Measurements from ENCODE around the gene SLC9A2.

Gene SLC9A2

DNA sequence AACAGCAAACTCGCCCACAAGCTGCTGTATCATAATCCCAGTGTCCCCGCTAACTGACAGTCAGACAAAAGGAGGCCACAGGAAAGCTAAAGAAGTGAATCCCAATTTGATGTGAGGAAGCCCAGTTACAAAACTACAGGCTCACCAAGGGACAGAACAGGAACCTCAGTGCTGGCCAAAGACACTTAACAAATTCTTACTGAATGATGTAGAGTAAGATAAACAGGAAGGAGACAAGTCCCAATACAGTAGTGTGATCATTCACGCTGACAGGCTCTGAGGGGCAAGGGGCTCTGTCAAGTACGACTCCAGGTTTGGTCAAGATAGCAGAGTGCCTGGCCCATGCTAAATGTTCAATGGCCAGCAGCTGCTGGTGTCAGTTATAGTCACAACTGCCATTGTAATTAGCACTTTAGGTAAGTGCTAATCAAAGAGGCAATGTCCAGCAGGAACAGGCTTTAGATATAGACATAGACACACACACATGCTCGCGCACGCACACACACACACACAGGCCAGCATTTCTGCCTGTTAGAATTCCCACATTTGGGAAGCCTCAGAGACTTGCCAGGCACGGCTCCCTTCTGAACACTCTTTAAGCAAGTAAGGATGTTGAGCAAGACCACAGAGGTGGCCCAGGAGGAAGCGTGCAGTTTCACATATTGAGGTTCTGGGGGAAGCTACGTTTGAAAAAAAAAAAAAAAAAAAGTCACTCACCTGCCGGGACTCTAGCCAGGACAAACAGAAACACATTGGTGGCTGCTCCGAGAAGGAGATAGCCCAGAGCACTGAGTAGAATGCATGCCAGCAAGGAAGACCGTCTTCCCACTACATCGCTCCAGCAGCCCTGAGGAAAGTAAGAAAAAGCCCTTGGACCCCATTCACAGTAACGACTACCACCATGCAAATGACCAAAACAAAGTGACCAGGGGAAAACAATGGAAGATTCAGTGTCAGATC, 107.1 kb downstream of the SLC9A2 start:
- no peak for DNase-seq

DNA sequence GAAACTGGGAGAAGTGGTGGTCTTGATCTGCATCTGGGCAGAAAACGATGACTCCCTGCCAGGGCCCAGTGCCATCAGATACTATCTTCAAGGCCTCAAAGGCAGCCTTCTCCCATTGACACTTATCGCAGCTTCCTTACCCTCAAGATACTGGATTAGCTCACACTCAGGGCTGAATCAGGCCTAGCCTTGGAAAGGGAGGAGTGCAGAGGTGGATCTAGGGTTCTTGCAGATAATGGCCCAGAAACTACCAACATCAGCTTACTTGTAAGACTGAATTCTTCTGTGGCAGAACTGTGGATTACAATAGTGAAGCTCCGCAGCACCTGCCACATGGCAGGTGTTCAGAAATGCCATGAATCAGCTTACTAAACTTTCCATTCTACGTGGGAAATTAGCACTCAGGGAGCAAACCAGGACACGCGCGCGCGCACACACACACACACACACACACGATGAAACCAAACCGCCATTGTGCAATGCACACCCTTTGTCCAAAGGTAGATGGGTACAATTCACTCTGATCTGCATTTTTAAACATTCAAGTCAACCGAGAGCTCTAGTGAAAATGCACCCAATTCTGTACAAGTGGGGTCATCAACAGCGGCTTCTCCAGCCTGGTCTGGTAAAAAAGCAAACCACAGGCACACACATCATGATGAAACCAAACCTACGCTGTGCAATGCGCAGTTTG, 116.2 kb downstream of the SLC9A2 start:
- no peak for DNase-seq

DNA sequence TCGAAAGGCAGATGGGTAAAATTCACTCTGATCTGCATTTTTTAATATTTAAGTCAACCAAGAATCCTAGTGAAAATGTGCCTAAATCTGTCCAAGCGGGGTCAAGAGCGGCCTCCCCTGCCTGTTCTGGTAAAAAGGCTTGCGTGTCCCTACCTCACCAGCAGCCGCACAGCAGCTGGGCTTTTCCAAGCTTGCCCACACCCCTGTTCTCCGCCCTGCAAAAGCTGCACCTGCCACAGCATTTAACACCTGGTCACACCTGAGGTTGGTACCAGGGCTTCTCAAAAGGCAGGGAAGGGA, 116.7 kb downstream of the SLC9A2 start:
- no peak for DNase-seq

DNA sequence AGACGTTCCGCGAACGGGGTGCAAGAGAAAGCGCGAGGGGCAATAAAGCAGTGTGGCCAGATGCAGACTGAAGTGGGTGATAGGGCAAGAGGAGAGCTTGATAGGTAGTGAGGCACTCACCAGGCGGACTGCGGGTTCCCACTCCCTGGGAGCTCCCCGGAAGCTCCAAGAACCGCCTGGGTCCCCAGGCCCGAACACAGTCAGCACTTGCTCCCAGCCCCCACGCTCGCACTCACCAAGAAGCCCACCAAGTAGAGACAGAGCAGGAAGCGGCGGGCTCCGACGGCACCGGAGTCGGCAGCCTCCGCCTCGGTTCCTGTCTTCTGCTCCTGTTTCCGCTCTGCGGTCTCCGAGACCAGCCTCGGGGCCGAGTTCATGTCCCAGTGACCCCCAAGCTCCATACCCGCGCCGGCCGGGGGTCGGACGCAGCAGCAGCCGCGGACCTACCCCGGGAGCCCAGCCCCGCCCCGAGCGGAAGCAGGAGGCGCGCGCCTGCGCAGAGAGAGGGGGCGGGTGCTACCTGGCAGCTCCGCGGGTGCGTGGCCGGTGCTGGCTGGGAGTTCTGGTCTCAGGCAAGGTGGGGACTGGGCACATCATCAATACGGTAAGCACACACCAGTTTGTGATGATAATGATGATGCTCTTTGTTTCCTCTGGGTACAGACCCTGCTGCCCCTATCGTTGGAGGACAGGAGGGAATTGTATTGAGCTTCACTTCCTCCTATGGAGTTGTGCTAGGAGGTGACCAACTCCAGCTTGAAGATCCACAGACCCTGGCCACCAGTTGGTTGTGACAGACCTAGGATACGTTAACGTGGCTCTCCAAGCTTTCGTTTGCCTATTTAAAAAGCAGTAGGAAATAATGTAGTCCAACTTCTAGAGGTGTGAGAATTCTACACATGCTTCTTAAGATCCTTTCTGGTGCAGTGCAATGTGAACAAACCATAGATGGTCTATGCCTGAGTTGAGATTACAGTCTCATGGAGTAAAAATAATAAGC, 117.4 kb downstream of the SLC9A2 start:
- DNase-seq = peak; percentile 77 to 91 (median 83)

GRCh38 chr2:102737431-102737830, 118.1 kb downstream of the SLC9A2 start:
- DNase-seq = no peak

GRCh38 chr2:102743259-102743658, 123.9 kb downstream of the SLC9A2 start:
- DNase-seq = no peak

DNA sequence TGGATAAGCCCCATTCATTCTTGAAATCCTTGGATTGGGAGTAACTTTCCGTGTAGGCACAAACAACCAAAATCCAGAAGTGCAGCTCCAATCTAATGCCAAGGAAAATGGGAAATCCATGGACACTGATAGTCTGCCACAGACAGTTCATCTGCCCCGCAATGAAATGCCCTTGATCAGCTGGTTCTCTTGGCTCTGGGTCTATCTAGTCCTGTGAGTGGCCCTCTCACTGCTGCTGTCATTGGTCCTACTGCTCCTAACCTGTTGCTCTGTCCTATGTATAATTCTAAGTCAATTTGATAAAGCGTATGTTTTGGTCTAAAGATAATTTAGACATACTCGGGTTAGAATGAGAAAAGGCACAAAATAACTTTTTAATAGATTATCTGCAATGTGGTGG, 128.8 kb downstream of the SLC9A2 start:
- DNase-seq = no peak

- peak in 2 of 4 experiments; percentile 27 to 42 for DNase-seq
These were observed 130.6 kb downstream of the SLC9A2 start for GRCh38 chr2:102749938-102750337.

DNA sequence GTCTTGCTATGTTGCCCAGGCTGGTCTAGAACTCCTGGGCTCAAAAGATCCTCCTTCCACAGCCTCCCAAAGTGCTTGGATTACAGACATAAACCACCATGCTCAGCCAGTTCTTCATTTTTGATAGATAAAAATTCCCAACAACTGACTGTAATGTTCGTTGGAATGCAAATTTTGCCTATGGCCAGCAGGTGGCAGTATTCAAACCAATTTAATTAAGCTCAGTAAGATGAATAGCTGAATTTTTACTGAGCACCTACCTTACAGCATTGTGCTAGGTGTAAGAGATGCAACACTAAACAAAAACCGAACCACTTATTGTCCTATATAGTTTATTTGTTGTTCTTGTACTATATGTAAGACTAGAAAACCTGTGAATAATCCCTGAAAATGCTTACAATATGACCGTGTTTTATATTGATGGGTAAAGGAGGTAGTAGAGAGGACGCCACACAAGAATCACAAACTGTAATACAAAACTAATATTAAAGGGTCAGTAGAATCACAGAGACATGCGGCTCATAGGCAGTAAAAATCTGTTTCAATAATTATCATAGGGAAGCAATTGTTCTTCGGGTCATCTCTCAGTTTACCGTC, 134.3 kb downstream of the SLC9A2 start:
- DNase-seq = peak; percentile 61 to 79 (median 77)

- no peak for DNase-seq
These were observed 135.2 kb downstream of the SLC9A2 start for GRCh38 chr2:102754456-102755145.

GRCh38 chr2:102755284-102755683, 135.9 kb downstream of the SLC9A2 start:
- no peak for DNase-seq

DNA sequence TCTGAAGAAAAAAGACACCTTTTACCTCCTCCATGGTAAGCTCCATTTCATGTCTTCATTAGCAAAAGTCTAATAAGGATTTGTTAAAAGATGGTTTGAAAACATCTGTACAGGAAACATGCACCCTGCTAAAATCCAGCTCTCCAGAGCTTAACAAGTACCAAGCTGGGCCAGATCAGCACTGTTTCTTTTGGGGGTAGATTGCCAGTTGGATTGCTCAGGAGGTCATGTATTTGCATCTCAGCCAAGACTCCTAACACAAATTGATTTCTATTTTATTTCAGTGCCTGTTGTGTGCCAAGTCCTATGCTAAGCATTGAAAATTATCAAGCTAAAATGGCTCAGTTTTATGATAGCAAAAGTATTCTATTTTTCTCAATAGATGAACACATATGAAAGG, 139.1 kb downstream of the SLC9A2 start:
- DNase-seq = no peak

Measured in suppressor macrophage (primary cell).